ENCODE results near the gene DHX58.

GRCh38 chr17:42120161-42120769 is 7.8 kb upstream of the DHX58 start:
- TF ChIP-seq CTCF (IDR thresholded peaks at IDR 0.05; ENCODE audit: insufficient read depth, low read length) (no peak), GABPA (IDR thresholded peaks at IDR 0.05; ENCODE audit: low read depth) (no peak), REST (IDR thresholded peaks at IDR 0.05; ENCODE audit: insufficient replicate concordance, low read depth) (no peak), POLR2AphosphoS5 (IDR thresholded peaks at IDR 0.05; ENCODE audit: low read depth) (no peak)

All from HL-60 (cell line).